Endothelial cell of umbilical vein (primary cell): ENCODE data around the gene DLGAP1. TPM values are rescaled to one million over a fixed set of nuclear protein-coding genes. Genes with fewer than 3 reads are reported as not detected.

Source experiments
- BruUV-seq: library from RNA; stranded (reverse); fragments of 400-500 nt; replicated peaks from 2 replicates; lab custom pipeline; 2021; lab: Mats Ljungman, UMichigan
- CTCF ChIA-PET: fragments of 300-600, 350-600 bp; sonication (Branson Sonifier 250); formaldehyde crosslinking; loops from one replicate; lab custom pipeline; 2021; ENCODE audit warnings: antibody characterized with exemption, inconsistent platforms; lab: Charles Lee
- POLR2A ChIA-PET: fragments of 300-600, 350-600 bp; sonication (Branson Sonifier 250); formaldehyde crosslinking; loops from one replicate; lab custom pipeline; 2021; ENCODE audit warnings: antibody characterized with exemption, inconsistent platforms; lab: Charles Lee
- DNase-seq: peaks from one replicate; pipeline ENCODE4 v3.0.0-alpha.2; 2011; ENCODE audit warnings: low read depth, low spot score
- FAIRE-seq: peaks from 2 replicates; lab custom pipeline; 2011; peaks lifted over from hg19 to GRCh38; lab: Jason Lieb, UNC
- H2AFZ ChIP-seq: 2 replicates; pipeline ENCODE4 v1.6.0; 2012; ENCODE audit warnings: low read depth, low read length, control low read depth, inconsistent platforms
- H3K27ac ChIP-seq: 2 replicates; pipeline ENCODE4 v1.5.1; 2011; ENCODE audit warnings: low read depth, mild to moderate bottlenecking, control low read depth, low read length, moderate library complexity; ENCODE audit not compliant: insufficient read depth
- H3K27me3 ChIP-seq, 2 experiments: 2 replicates each; pipeline versions ENCODE4 v1.6.0 to v1.6.1; 2011; ENCODE audit warnings: low read length in 2 of 2, mixed read lengths in 1 of 2; ENCODE audit not compliant: control insufficient read depth in 2 of 2, insufficient read depth in 2 of 2
- H3K36me3 ChIP-seq, 2 experiments: 2 replicates in 1 of 2; 3 replicates in 1 of 2; pipeline ENCODE4 v1.5.1; 2011; ENCODE audit warnings: low read length in 2 of 2, mild to moderate bottlenecking in 1 of 2, moderate library complexity in 1 of 2; ENCODE audit not compliant: control insufficient read depth in 2 of 2, insufficient read depth in 2 of 2; ENCODE audit errors: extremely low read depth in 1 of 2
- H3K4me1 ChIP-seq: 3 replicates; pipeline ENCODE4 v1.5.1; 2011; ENCODE audit warnings: mild to moderate bottlenecking, low read length; ENCODE audit not compliant: control insufficient read depth, insufficient read depth; ENCODE audit errors: extremely low read depth
- H3K4me2 ChIP-seq: 2 replicates; pipeline ENCODE4 v1.6.1; 2011; ENCODE audit warnings: low read length, control low read depth, mixed read lengths; ENCODE audit not compliant: insufficient read depth
- H3K4me3 ChIP-seq, 3 experiments: fragments of 200-600 bp in 1 of 3; sonication (generic), shearing (Covaris generic) in 1 of 3; replicated peaks in 1 of 3; 2 replicates each; pipeline ENCODE4 v1.5.1; 2011 to 2016; ENCODE audit warnings: control low read depth in 3 of 3, low read length in 3 of 3, mild to moderate bottlenecking in 2 of 3, inconsistent platforms in 1 of 3, low read depth in 1 of 3, moderate library complexity in 1 of 3; ENCODE audit not compliant: insufficient read depth in 1 of 3
- H3K79me2 ChIP-seq: 2 replicates; pipeline ENCODE4 v1.6.0; 2012; ENCODE audit warnings: low read length, inconsistent platforms; ENCODE audit not compliant: control insufficient read depth, insufficient read depth
- H3K9ac ChIP-seq: replicated peaks from 2 replicates; pipeline ENCODE3; 2011; ENCODE audit warnings: low read length, control low read depth; ENCODE audit not compliant: insufficient read depth; ENCODE audit errors: extremely low read depth
- H3K9me1 ChIP-seq: replicated peaks from 3 replicates; pipeline ENCODE4 v1.6.0; 2011; ENCODE audit warnings: mild to moderate bottlenecking, low read length; ENCODE audit not compliant: control insufficient read depth, insufficient read depth; ENCODE audit errors: extremely low read depth
- H3K9me3 ChIP-seq: replicated peaks from 2 replicates; pipeline ENCODE4 v1.5.1; 2012; ENCODE audit warnings: low read length, inconsistent platforms; ENCODE audit not compliant: control insufficient read depth, insufficient read depth
- H4K20me1 ChIP-seq: replicated peaks from 2 replicates; pipeline ENCODE3; 2011; ENCODE audit warnings: mild to moderate bottlenecking, low read length; ENCODE audit not compliant: control insufficient read depth, insufficient read depth; ENCODE audit errors: extremely low read depth
- EZH2 ChIP-seq: IDR thresholded peaks from 2 replicates; pipeline ENCODE4 v1.6.1; 2012; ENCODE audit warnings: borderline replicate concordance, low read depth, mild to moderate bottlenecking, moderate library complexity, low read length, inconsistent platforms; ENCODE audit not compliant: severe bottlenecking
- FOS ChIP-seq: IDR thresholded peaks from 2 replicates; pipeline ENCODE4 v1.6.1; 2011; ENCODE audit warnings: mild to moderate bottlenecking, low read length, moderate library complexity, borderline replicate concordance; ENCODE audit not compliant: insufficient read depth
- GATA2 ChIP-seq: IDR thresholded peaks from 2 replicates; pipeline ENCODE4 v1.7.0; 2011; ENCODE audit warnings: low read depth, mild to moderate bottlenecking, moderate library complexity, mixed read lengths, low read length; ENCODE audit not compliant: insufficient read length, insufficient read depth
- JUN ChIP-seq: IDR thresholded peaks from 2 replicates; pipeline ENCODE4 v1.6.1; 2011; ENCODE audit warnings: borderline replicate concordance, low read depth; ENCODE audit not compliant: insufficient read length, insufficient read depth
- MYC ChIP-seq: IDR thresholded peaks from one replicate; pipeline ENCODE4 v1.6.1; 2011; ENCODE audit warnings: mild to moderate bottlenecking, low read depth, low read length
- POLR2A ChIP-seq: IDR thresholded peaks from 2 replicates; pipeline ENCODE4 v1.6.1; 2012; ENCODE audit warnings: low read depth, mild to moderate bottlenecking, control low read depth, low read length
- POLR2AphosphoS5 ChIP-seq: IDR thresholded peaks from 2 replicates; pipeline ENCODE4 v1.6.1; 2012; ENCODE audit warnings: low read depth, mild to moderate bottlenecking, control low read depth, low read length, moderate library complexity; ENCODE audit not compliant: insufficient read depth
- dilution Hi-C: fragments of 300-500 bp; cut with MboI; formaldehyde crosslinking; loops from one replicate; pipeline ENCODE4 v1.15.0; 2019; ENCODE audit warnings: low sequenced_read_pairs; ENCODE audit not compliant: extremely low pct_ligation_motif_present
- intact Hi-C: fragments of 100-400 bp; cut with micrococcal nuclease; formaldehyde crosslinking; loops from one replicate; pipeline ENCODE4 v1.10.0; 2022
- polyA plus RNA-seq, 4 experiments: library from polyadenylated mRNA; depleted of rRNA in 3 of 4; stranded (reverse) in 3 of 4; unstranded in 1 of 4; fragments of >200 nt; gene quantifications; 2 replicates each; pipeline versions ENCODE4 v1.2.1 to v1.2.3, GENCODE V29; 2011 to 2012; ENCODE audit warnings: missing spikeins in 1 of 4
- total RNA-seq: library from RNA; stranded (reverse); gene quantifications from 2 replicates; pipeline ENCODE4 v1.2.3, GENCODE V29; 2021
- TF ChIP-seq, protein P1 (sequence below): IDR thresholded peaks from 2 replicates; pipeline ENCODE4 v1.6.1; 2011; ENCODE audit not compliant: insufficient read depth, insufficient read length
- TF ChIP-seq, protein P2 (sequence below), 2 donors: IDR thresholded peaks; 1 replicate in 1 of 2; 2 replicates in 1 of 2; pipeline ENCODE4 v1.5.1; 2011; ENCODE audit warnings: low read length in 2 of 2, mild to moderate bottlenecking in 2 of 2, moderate library complexity in 2 of 2, control low read depth in 1 of 2, inconsistent platforms in 1 of 2, low read depth in 1 of 2; ENCODE audit not compliant: insufficient read depth in 1 of 2; ENCODE audit errors: extremely low read depth in 1 of 2

DLGAP1 gene
- total and polyA plus RNA-seq, 2 donors (not counting 3 experiments of a cell fraction or from before 2014, with no cell fraction given), result 0.04 TPM; not detected in 1

DNA sequence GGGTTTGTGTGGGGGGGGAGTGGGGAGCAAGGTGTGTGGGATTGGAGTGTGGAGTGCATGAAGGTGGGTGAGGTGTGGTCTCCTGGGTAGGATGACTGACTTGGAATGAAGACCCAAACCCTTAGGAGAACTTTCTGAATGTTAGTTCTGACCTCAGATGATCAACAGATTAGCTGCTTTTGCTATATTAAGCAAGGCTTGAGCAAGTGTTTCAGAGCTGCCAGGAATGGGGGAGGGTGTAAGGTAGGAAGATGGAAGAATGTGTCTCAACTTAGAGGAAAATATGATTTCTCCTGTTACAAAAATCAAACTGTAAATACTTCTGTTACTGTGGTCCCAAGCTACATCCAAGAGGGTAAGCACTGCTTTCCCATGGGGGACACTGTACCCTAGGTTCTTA is 731.6 kb downstream of the DLGAP1 start:
- FAIRE-seq (no peak), DNase-seq (no peak)
- BruUV-seq, result no TSS peak
- Histone ChIP-seq H3K27me3 (no peaks in the 10 kb centered on the region), H3K9ac (no peak overlapping the region), H3K27ac (no peak overlapping the region), H3K9me1 (no peaks in the 10 kb centered on the region), H3K36me3 (no peaks in the 10 kb centered on the region), H3K4me2 (no peak overlapping the region), H4K20me1 (no peaks in the 10 kb centered on the region), H3K9me3 (no peaks in the 10 kb centered on the region), H2AFZ (no peak overlapping the region), H3K4me3 (no peak overlapping the region), H3K4me1 (peaks cover 9% of the 10 kb centered on the region), H3K79me2 (no peaks in the 10 kb centered on the region)
- POLR2A ChIA-PET, result no interaction called here
- CTCF ChIA-PET, result interaction anchor here (2.2 to 4.0 kb wide), 3 partner anchors 20 to 146 kb away, joined by 7 to 17 read pairs (median 12); no protein-coding TSS in a partner anchor
- dilution Hi-C loops, result no loop called here
- TF ChIP-seq, protein P1, sequence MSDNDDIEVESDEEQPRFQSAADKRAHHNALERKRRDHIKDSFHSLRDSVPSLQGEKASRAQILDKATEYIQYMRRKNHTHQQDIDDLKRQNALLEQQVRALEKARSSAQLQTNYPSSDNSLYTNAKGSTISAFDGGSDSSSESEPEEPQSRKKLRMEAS, result no peak
- TF ChIP-seq EZH2 (no peak), FOS (no peak), GATA2 (no peak), POLR2AphosphoS5 (no peak), POLR2A (no peak), MYC (no peak), JUN (no peak)
- TF ChIP-seq, protein P2, sequence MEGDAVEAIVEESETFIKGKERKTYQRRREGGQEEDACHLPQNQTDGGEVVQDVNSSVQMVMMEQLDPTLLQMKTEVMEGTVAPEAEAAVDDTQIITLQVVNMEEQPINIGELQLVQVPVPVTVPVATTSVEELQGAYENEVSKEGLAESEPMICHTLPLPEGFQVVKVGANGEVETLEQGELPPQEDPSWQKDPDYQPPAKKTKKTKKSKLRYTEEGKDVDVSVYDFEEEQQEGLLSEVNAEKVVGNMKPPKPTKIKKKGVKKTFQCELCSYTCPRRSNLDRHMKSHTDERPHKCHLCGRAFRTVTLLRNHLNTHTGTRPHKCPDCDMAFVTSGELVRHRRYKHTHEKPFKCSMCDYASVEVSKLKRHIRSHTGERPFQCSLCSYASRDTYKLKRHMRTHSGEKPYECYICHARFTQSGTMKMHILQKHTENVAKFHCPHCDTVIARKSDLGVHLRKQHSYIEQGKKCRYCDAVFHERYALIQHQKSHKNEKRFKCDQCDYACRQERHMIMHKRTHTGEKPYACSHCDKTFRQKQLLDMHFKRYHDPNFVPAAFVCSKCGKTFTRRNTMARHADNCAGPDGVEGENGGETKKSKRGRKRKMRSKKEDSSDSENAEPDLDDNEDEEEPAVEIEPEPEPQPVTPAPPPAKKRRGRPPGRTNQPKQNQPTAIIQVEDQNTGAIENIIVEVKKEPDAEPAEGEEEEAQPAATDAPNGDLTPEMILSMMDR (IDR thresholded peaks at IDR 0.05; ENCODE audit: extremely low read depth in 1 of 2, insufficient read depth in 1 of 2, low read depth in 1 of 2, low read length in 2 of 2), result no peak
- intact Hi-C loops, result no loop called here
